Smooth muscle cell (in vitro differentiated cells): Measurements from ENCODE around the gene PTPRN2. TPM values are rescaled to one million over a fixed set of nuclear protein-coding genes. Genes with fewer than 3 reads are reported as not detected.

Experiments used
- DNase-seq: peaks from one replicate; lab custom pipeline; 2025; ENCODE audit not compliant: unreplicated experiment; lab: John Stamatoyannopoulos, UW
- H2AFZ ChIP-seq: fragments of 200-600 bp; sonication (generic); 2 replicates; pipeline ENCODE4 v1.6.0; 2016; ENCODE audit warnings: antibody characterized with exemption, low read depth, mild to moderate bottlenecking
- H3F3A ChIP-seq: fragments of 200-600 bp; sonication (generic); 2 replicates; pipeline ENCODE4 v1.6.0; 2017; ENCODE audit warnings: antibody characterized with exemption, low read depth
- H3K27ac ChIP-seq: fragments of 200-600 bp; sonication (generic); 2 replicates; pipeline ENCODE4 v1.5.1; 2016; ENCODE audit warnings: low read depth, mild to moderate bottlenecking
- H3K27me3 ChIP-seq: fragments of 200-600 bp; sonication (generic); 2 replicates; pipeline ENCODE4 v1.6.1; 2016; ENCODE audit warnings: low read depth, mild to moderate bottlenecking
- H3K36me3 ChIP-seq: fragments of 200-600 bp; sonication (generic); 2 replicates; pipeline ENCODE4 v1.5.1; 2016; ENCODE audit warnings: low read depth
- H3K4me1 ChIP-seq: fragments of 200-600 bp; sonication (generic); 2 replicates; pipeline ENCODE4 v1.5.1; 2016; ENCODE audit warnings: low read depth
- H3K4me2 ChIP-seq: fragments of 200-600 bp; sonication (generic); 2 replicates; pipeline ENCODE4 v1.6.0; 2016; ENCODE audit warnings: mild to moderate bottlenecking
- H3K4me3 ChIP-seq: fragments of 200-600 bp; sonication (generic); 2 replicates; pipeline ENCODE4 v1.5.1; 2016; ENCODE audit warnings: mild to moderate bottlenecking
- H3K79me2 ChIP-seq: fragments of 200-600 bp; sonication (generic); 2 replicates; pipeline ENCODE4 v1.6.0; 2016; ENCODE audit warnings: low read depth, mild to moderate bottlenecking
- H3K9ac ChIP-seq: fragments of 200-600 bp; sonication (generic); 2 replicates; pipeline ENCODE4 v1.6.0; 2016; ENCODE audit warnings: low read depth
- H3K9me3 ChIP-seq: fragments of 200-600 bp; sonication (generic); replicated peaks from 2 replicates; pipeline ENCODE4 v1.5.1; 2016; ENCODE audit warnings: low read depth
- H4K20me1 ChIP-seq: fragments of 200-600 bp; sonication (generic); 2 replicates; pipeline ENCODE4 v1.6.0; 2016; ENCODE audit warnings: low read depth
- CTCF ChIP-seq: fragments of 200-600 bp; sonication (generic); IDR thresholded peaks from 2 replicates; pipeline ENCODE4 v1.5.1; 2017; ENCODE audit warnings: borderline replicate concordance, mild to moderate bottlenecking, antibody characterized with exemption; ENCODE audit not compliant: insufficient read depth, poor library complexity, severe bottlenecking
- WGBS: methylation state at CpG from one replicate; pipeline ENCODE4 v1.1.7; 2016; ENCODE audit warnings: low lambda C conversion rate; 5-methylcytosine and 5-hydroxymethylcytosine counted together
- polyA plus RNA-seq: library from polyadenylated mRNA; unstranded; fragments of >200 nt; fragmentation: Nextera tagmentation; extraction: Ambion mirVana; gene quantifications from 2 replicates; pipeline ENCODE4 v1.2.1, GENCODE V29; 2016
- total RNA-seq: library from RNA; depleted of rRNA; stranded (reverse); fragments of >200 nt; gene quantifications from 2 replicates; pipeline ENCODE4 v1.2.3, GENCODE V29; 2014

Gene PTPRN2
- total and polyA plus RNA-seq, 2 experiments from 2014 or later = 0.09 to 0.87 TPM

- Histone ChIP-seq H3K4me3 (no peak overlapping the region), H3K27me3 (peaks cover 29% of the 10 kb centered on the region), H3K9me3 (no peaks in the 10 kb centered on the region), H3K79me2 (no peaks in the 10 kb centered on the region), H4K20me1 (no peaks in the 10 kb centered on the region), H2AFZ (no peak overlapping the region), H3K9ac (no peak overlapping the region), H3K27ac (no peak overlapping the region), H3K4me2 (no peak overlapping the region), H3K36me3 (no peaks in the 10 kb centered on the region), H3F3A (no peaks in the 10 kb centered on the region), H3K4me1 (peaks cover 24% of the 10 kb centered on the region)
- no peak for TF ChIP-seq CTCF
- 64% methylated on average over 16 of the region's 16 CpGs for WGBS
- DNase-seq = no peak
These were observed 570.2 kb downstream of the PTPRN2 start for GRCh38 chr7:158017111-158018097.

GRCh38 chr7:158016180-158017097 lies 571.2 kb downstream of the PTPRN2 start:
- H3K27me3 ChIP-seq = peaks cover 38% of the 10 kb centered on the region
- peak overlapping the region; percentile 83 for H3K4me2 ChIP-seq
- H3K9me3 ChIP-seq = no peaks in the 10 kb centered on the region
- H4K20me1 ChIP-seq = no peaks in the 10 kb centered on the region
- peaks cover 24% of the 10 kb centered on the region for H3K4me1 ChIP-seq
- no peak for TF ChIP-seq CTCF
- no peak overlapping the region for H3K27ac ChIP-seq
- no peaks in the 10 kb centered on the region for H3K36me3 ChIP-seq
- no peak for DNase-seq
- H3K4me3 ChIP-seq = peak overlapping the region; percentile 45
- H3K79me2 ChIP-seq = no peaks in the 10 kb centered on the region
- peak overlapping the region; percentile 90 for H2AFZ ChIP-seq
- H3K9ac ChIP-seq = no peak overlapping the region
- WGBS = 19% methylated on average over 31 of the region's 31 CpGs
- no peaks in the 10 kb centered on the region for H3F3A ChIP-seq

- 21% methylated on average over 21 of the region's 21 CpGs for WGBS
- peaks cover 24% of the 10 kb centered on the region for H3K4me1 ChIP-seq
- H3K27me3 ChIP-seq = peaks cover 41% of the 10 kb centered on the region
- H4K20me1 ChIP-seq = no peaks in the 10 kb centered on the region
- peak overlapping the region; percentile 83 for H3K4me2 ChIP-seq
- H3K9me3 ChIP-seq = no peaks in the 10 kb centered on the region
- H3K27ac ChIP-seq = no peak overlapping the region
- H2AFZ ChIP-seq = peak overlapping the region; percentile 90
- peak overlapping the region; percentile 45 for H3K4me3 ChIP-seq
- TF ChIP-seq CTCF = no peak
- no peak for DNase-seq
- no peaks in the 10 kb centered on the region for H3F3A ChIP-seq
- H3K36me3 ChIP-seq = no peaks in the 10 kb centered on the region
- H3K79me2 ChIP-seq = no peaks in the 10 kb centered on the region
- H3K9ac ChIP-seq = no peak overlapping the region
These were observed 572.0 kb downstream of the PTPRN2 start for GRCh38 chr7:158015403-158016179.
